A673 (cell line): ENCODE measurements around the gene JMJD6. TPM values are rescaled to one million over a fixed set of nuclear protein-coding genes. Genes with fewer than 3 reads are reported as not detected.

Experiments
- BruUV-seq: library from RNA; stranded (reverse); fragments of 400-500 nt; replicated peaks from 2 replicates; lab custom pipeline; 2021; lab: Mats Ljungman, UMichigan
- CTCF ChIA-PET: fragments of 300-600 bp; sonication (Branson Sonifier 250); formaldehyde crosslinking; loops from one replicate; lab custom pipeline; 2022; ENCODE audit warnings: antibody characterized with exemption; lab: Charles Lee
- POLR2A ChIA-PET: fragments of 300-600 bp; sonication (Branson Sonifier 250); formaldehyde crosslinking; loops from one replicate; lab custom pipeline; 2022; ENCODE audit warnings: antibody characterized with exemption; ENCODE audit not compliant: low non-redundant PET; lab: Charles Lee
- DNase-seq: peaks from one replicate; pipeline ENCODE4 v3.0.0-alpha.2; 2015; ENCODE audit warnings: low spot score
- H3K27ac ChIP-seq: fragments of 200-600 bp; sonication (generic); 2 replicates; pipeline ENCODE4 v1.5.1; 2016; ENCODE audit warnings: mixed run types, low read depth, mild to moderate bottlenecking, mixed read lengths, antibody characterized with exemption, low read length; ENCODE audit not compliant: poor library complexity, severe bottlenecking
- H3K27me3 ChIP-seq: fragments of 200-600 bp; sonication (generic); replicated peaks from 2 replicates; pipeline ENCODE4 v1.6.1; 2017; ENCODE audit warnings: mixed run types, low read depth, mild to moderate bottlenecking, mixed read lengths, antibody characterized with exemption, low read length; ENCODE audit not compliant: insufficient read depth, poor library complexity
- H3K36me3 ChIP-seq: fragments of 200-600 bp; sonication (generic); 2 replicates; pipeline ENCODE4 v1.6.1; 2016; ENCODE audit warnings: mixed run types, mild to moderate bottlenecking, mixed read lengths, antibody characterized with exemption, low read length; ENCODE audit not compliant: insufficient read depth, poor library complexity, severe bottlenecking
- H3K4me1 ChIP-seq: fragments of 200-600 bp; sonication (generic); 2 replicates; pipeline ENCODE4 v1.6.1; 2017; ENCODE audit warnings: mixed run types, mild to moderate bottlenecking, mixed read lengths, antibody characterized with exemption, low read length; ENCODE audit not compliant: insufficient read depth, poor library complexity, severe bottlenecking
- H3K4me3 ChIP-seq: fragments of 200-600 bp; sonication (generic); 2 replicates; pipeline ENCODE4 v1.5.1; 2016; ENCODE audit warnings: low read depth, mixed run types, mild to moderate bottlenecking, mixed read lengths, low read length; ENCODE audit not compliant: poor library complexity, severe bottlenecking
- H3K9me3 ChIP-seq: fragments of 200-600 bp; sonication (generic); 2 replicates; pipeline ENCODE4 v1.6.1; 2016; ENCODE audit warnings: mixed run types, low read depth, mild to moderate bottlenecking, mixed read lengths, antibody characterized with exemption, low read length; ENCODE audit not compliant: poor library complexity, severe bottlenecking
- EZH2 ChIP-seq: fragments of 200-600 bp; sonication (generic); IDR thresholded peaks from 2 replicates; pipeline ENCODE4 v1.6.1; 2017; ENCODE audit warnings: borderline replicate concordance, low read depth, mild to moderate bottlenecking, mixed read lengths, antibody characterized with exemption, low read length; ENCODE audit not compliant: poor library complexity, severe bottlenecking
- intact Hi-C: fragments of 100-400 bp; cut with micrococcal nuclease; formaldehyde crosslinking; loops from one replicate; pipeline ENCODE4 v1.10.0; 2022; ENCODE audit not compliant: unreplicated experiment
- total RNA-seq: library from RNA; stranded (reverse); gene quantifications from 2 replicates; pipeline ENCODE4 v1.2.3, GENCODE V29; 2021
- TF ChIP-seq, protein P1 (sequence below): fragments of 300-800, 200-600 bp; sonication (generic); conservative IDR thresholded peaks from 2 replicates; pipeline ENCODE4 v1.5.1; 2017; ENCODE audit warnings: low read depth, mild to moderate bottlenecking, antibody characterized with exemption, low read length, moderate library complexity, mixed read lengths

The JMJD6 gene
- total RNA-seq, 1 experiment from 2014 or later: 77.6 TPM

DNA sequence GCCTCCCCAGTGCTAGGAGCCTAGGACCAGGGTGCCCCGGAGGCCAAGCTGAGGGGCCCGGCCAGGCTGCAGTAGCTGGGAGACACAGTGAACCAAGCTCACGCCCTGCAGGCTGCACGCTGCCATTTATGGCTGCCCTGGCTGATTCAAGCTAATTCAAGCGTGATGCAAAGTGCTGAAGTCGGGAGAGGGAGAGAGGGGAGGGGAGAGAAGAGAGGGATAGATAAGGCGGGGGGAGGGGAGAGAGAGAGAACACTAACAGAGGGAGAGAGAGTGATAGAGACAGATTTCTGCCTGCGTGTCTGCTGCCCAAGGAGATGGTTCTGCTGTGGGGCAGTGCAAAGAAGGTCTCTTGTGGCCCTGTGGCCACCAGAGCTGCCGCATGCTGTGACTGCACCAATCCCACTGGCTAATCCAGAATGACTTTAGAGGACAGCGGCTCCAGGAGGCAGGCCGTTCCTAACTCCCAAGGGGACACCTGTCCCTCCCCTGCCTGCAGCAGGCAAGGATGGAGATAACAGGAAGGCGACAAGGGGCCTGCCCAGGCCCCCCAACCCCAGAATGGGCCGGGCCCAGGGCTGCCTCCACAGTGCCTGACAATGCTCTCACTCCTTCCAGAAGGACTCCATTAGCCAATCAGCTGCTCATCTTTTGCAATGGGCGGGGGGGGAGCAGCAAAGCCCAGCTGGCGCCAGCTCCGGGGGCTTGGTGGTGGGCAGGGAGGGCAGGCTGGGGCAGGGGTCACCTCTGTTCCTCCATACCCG is 28.5 kb downstream of the JMJD6 start:
- Histone ChIP-seq H3K36me3 (no peaks in the 10 kb centered on the region), H3K27me3 (no peaks in the 10 kb centered on the region), H3K4me1 (peaks cover 19% of the 10 kb centered on the region), H3K9me3 (no peaks in the 10 kb centered on the region), H3K4me3 (no peak overlapping the region), H3K27ac (peak overlapping the region; percentile 78)
- BruUV-seq: no TSS peak
- peak; percentile 81 for DNase-seq
- TF ChIP-seq, protein P1, sequence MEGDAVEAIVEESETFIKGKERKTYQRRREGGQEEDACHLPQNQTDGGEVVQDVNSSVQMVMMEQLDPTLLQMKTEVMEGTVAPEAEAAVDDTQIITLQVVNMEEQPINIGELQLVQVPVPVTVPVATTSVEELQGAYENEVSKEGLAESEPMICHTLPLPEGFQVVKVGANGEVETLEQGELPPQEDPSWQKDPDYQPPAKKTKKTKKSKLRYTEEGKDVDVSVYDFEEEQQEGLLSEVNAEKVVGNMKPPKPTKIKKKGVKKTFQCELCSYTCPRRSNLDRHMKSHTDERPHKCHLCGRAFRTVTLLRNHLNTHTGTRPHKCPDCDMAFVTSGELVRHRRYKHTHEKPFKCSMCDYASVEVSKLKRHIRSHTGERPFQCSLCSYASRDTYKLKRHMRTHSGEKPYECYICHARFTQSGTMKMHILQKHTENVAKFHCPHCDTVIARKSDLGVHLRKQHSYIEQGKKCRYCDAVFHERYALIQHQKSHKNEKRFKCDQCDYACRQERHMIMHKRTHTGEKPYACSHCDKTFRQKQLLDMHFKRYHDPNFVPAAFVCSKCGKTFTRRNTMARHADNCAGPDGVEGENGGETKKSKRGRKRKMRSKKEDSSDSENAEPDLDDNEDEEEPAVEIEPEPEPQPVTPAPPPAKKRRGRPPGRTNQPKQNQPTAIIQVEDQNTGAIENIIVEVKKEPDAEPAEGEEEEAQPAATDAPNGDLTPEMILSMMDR: no peak
- no peak for TF ChIP-seq EZH2
- ChIA-PET POLR2A (interaction anchor here (0.6 kb wide), 1 partner anchor 322 kb away, joined by 3 read pairs; no protein-coding TSS in a partner anchor), CTCF (interaction anchor here (0.6 to 1.5 kb wide), 5 partner anchors 9 to 457 kb away, joined by 3 to 9 read pairs (median 8); partner anchors contain the start of gene RNF157)
- intact Hi-C loops: no loop called here

DNA sequence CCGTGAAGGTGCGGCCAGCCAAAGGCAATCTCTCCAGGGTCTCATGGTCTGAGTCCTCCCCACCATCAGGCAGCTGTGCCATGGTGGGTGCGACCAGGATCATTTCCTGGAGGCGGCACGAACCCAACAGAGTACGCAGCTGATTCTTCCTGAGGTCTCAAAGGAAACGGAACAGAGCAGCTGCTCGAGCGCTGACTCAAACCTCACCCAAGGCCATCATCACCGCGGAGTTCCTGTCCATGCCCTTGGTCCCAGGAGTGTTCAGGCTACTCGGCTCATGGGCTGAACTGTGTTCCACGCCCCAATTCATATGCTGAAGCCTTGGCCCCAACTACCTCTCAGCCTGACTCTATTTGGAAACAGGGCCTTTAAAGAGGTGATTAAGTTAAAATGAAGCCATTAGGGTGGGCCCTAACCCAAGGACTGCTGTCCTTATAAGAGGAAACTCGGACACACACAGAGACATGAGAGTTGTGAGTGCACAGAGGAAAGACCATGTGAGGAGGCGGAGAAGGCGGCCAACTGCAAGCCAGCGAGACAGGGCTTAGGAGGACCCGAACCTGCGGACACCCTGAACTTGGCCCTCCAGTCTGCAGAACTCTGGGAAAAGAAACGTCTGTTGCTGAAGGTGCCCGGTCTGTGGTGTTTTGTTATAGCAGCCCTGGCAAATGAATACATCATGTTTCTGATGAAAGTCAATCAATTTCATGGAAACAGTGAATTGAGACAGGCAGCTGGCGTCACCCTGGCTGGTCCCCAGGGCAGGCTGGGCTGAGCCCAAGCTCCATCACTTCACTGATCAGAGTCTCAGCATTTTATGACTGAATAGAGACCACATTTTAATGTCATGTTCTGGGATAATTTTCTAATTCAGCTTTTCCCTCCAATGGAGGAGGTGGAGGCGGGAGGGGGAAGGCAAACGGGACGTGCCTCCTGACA is 29.4 kb downstream of the JMJD6 start:
- Histone ChIP-seq H3K36me3 (no peaks in the 10 kb centered on the region), H3K4me3 (no peak overlapping the region), H3K27ac (peak overlapping the region; percentile 78), H3K9me3 (no peaks in the 10 kb centered on the region), H3K4me1 (peaks cover 19% of the 10 kb centered on the region), H3K27me3 (no peaks in the 10 kb centered on the region)
- no peak for DNase-seq
- no TSS peak for BruUV-seq
- no peak for TF ChIP-seq EZH2
- TF ChIP-seq, protein P1: no peak
- intact Hi-C loops: no loop called here
- CTCF ChIA-PET: interaction anchor here (0.6 to 1.5 kb wide), 5 partner anchors 8 to 457 kb away, joined by 3 to 9 read pairs (median 8); partner anchors contain the start of gene RNF157
- POLR2A ChIA-PET: interaction anchor here (0.6 to 0.7 kb wide), 3 partner anchors 322 to 832 kb away, joined by 3 to 5 read pairs (median 3); no protein-coding TSS in a partner anchor
